Memory B cell (primary cell): ENCODE results near the gene PDYN.

Experiments used
- ATAC-seq: fragments of 150-1000 bp; cut with Tn5 transposase; 2 replicates; pipeline ENCODE4 v1.10.0; 2021; ENCODE audit warnings: low read depth, mild to moderate bottlenecking, moderate library complexity
- DNase-seq, 2 donors: peaks; one replicate each; pipeline ENCODE4 v3.0.0; 2022; ENCODE audit warnings: low spot score in 2 of 2
- H3K27ac Mint-ChIP-seq: one replicate; pipeline ENCODE4 v1.8.0; 2022; ENCODE audit warnings: mild to moderate bottlenecking, moderate library complexity, mixed read lengths
- H3K27me3 Mint-ChIP-seq: one replicate; pipeline ENCODE4 v1.8.0; 2022; ENCODE audit warnings: mixed read lengths
- H3K36me3 Mint-ChIP-seq: one replicate; pipeline ENCODE4 v1.8.0; 2022; ENCODE audit warnings: mild to moderate bottlenecking, mixed read lengths
- H3K4me1 Mint-ChIP-seq: one replicate; pipeline ENCODE4 v1.8.0; 2022; ENCODE audit warnings: mixed read lengths
- H3K4me3 Mint-ChIP-seq: one replicate; pipeline ENCODE4 v1.8.0; 2022; ENCODE audit warnings: mild to moderate bottlenecking, moderate library complexity, mixed read lengths
- H3K9me3 Mint-ChIP-seq: one replicate; pipeline ENCODE4 v1.8.0; 2022; ENCODE audit warnings: mixed read lengths

Gene PDYN

GRCh38 chr20:1975291-1975690 is 18.6 kb downstream of the PDYN start:
- ATAC-seq (no peak), DNase-seq (no peak)
- Mint-ChIP-seq H3K4me1 (peaks cover 4% of the 10 kb centered on the region), H3K36me3 (no peaks in the 10 kb centered on the region), H3K9me3 (no peaks in the 10 kb centered on the region), H3K4me3 (no peak overlapping the region), H3K27ac (no peak overlapping the region), H3K27me3 (peaks cover 16% of the 10 kb centered on the region)

- Mint-ChIP-seq H3K9me3 (no peaks in the 10 kb centered on the region), H3K36me3 (no peaks in the 10 kb centered on the region)
Observed at GRCh38 chr20:1973601-1974440, 20.0 kb downstream of the PDYN start.

GRCh38 chr20:1971893-1972586 is 21.8 kb downstream of the PDYN start:
- no peak overlapping the region for H3K4me3 Mint-ChIP-seq
- peaks cover 4% of the 10 kb centered on the region for H3K4me1 Mint-ChIP-seq
- H3K9me3 Mint-ChIP-seq, result no peaks in the 10 kb centered on the region
- no peak for DNase-seq
- H3K36me3 Mint-ChIP-seq, result no peaks in the 10 kb centered on the region
- H3K27ac Mint-ChIP-seq, result no peak overlapping the region
- ATAC-seq, result no peak
- H3K27me3 Mint-ChIP-seq, result peaks cover 11% of the 10 kb centered on the region

More at GRCh38 chr20:1973601-1974440, 20.0 kb downstream of the PDYN start:
- Mint-ChIP-seq H3K27me3 (peaks cover 16% of the 10 kb centered on the region), H3K27ac (no peak overlapping the region), H3K4me1 (peaks cover 4% of the 10 kb centered on the region), H3K4me3 (no peak overlapping the region)
- DNase-seq (no peak), ATAC-seq (no peak)

- Mint-ChIP-seq H3K4me1 (peaks cover 9% of the 10 kb centered on the region), H3K36me3 (no peaks in the 10 kb centered on the region), H3K9me3 (no peaks in the 10 kb centered on the region), H3K27ac (no peak overlapping the region), H3K27me3 (peaks cover 6% of the 10 kb centered on the region), H3K4me3 (no peak overlapping the region)
- DNase-seq (no peak), ATAC-seq (no peak)
Observed at GRCh38 chr20:1968964-1969363, 24.9 kb downstream of the PDYN start.

GRCh38 chr20:1965520-1966351 is 28.1 kb downstream of the PDYN start:
- DNase-seq, result peak; percentile 82 to 84
- Mint-ChIP-seq H3K9me3 (no peaks in the 10 kb centered on the region), H3K27me3 (peaks cover 1% of the 10 kb centered on the region), H3K4me1 (peaks cover 11% of the 10 kb centered on the region), H3K4me3 (peak overlapping the region; percentile 65), H3K27ac (peak overlapping the region; percentile 39), H3K36me3 (no peaks in the 10 kb centered on the region)
- peak; percentile 95 for ATAC-seq

- Mint-ChIP-seq H3K36me3 (no peaks in the 10 kb centered on the region), H3K4me3 (peak overlapping the region; percentile 65), H3K4me1 (peaks cover 11% of the 10 kb centered on the region), H3K9me3 (peaks cover under 1% of the 10 kb centered on the region), H3K27ac (peak overlapping the region; percentile 39), H3K27me3 (no peaks in the 10 kb centered on the region)
- DNase-seq (no peak), ATAC-seq (peak; percentile 35)
Observed at GRCh38 chr20:1964659-1965405, 29.0 kb downstream of the PDYN start.

- Mint-ChIP-seq H3K9me3 (peaks cover 3% of the 10 kb centered on the region), H3K27me3 (no peaks in the 10 kb centered on the region), H3K4me3 (no peak overlapping the region), H3K36me3 (no peaks in the 10 kb centered on the region), H3K4me1 (peaks cover 11% of the 10 kb centered on the region), H3K27ac (no peak overlapping the region)
- ATAC-seq, result no peak
- DNase-seq, result no peak
Observed at GRCh38 chr20:1964061-1964460, 29.8 kb downstream of the PDYN start.

- Mint-ChIP-seq H3K36me3 (no peaks in the 10 kb centered on the region), H3K9me3 (peaks cover 3% of the 10 kb centered on the region), H3K27me3 (no peaks in the 10 kb centered on the region), H3K4me1 (peaks cover 11% of the 10 kb centered on the region), H3K27ac (no peak overlapping the region), H3K4me3 (no peak overlapping the region)
- no peak for DNase-seq
- ATAC-seq, result no peak
Observed at GRCh38 chr20:1961374-1961773, 32.5 kb downstream of the PDYN start.

GRCh38 chr20:1959156-1959555 is 34.7 kb downstream of the PDYN start:
- DNase-seq (no peak), ATAC-seq (no peak)
- Mint-ChIP-seq H3K36me3 (no peaks in the 10 kb centered on the region), H3K4me1 (peaks cover 10% of the 10 kb centered on the region), H3K27ac (no peak overlapping the region), H3K27me3 (no peaks in the 10 kb centered on the region), H3K4me3 (no peak overlapping the region), H3K9me3 (peaks cover 3% of the 10 kb centered on the region)

GRCh38 chr20:1958426-1958825 is 35.4 kb downstream of the PDYN start:
- H3K4me1 Mint-ChIP-seq, result peaks cover 15% of the 10 kb centered on the region
- H3K9me3 Mint-ChIP-seq, result peaks cover 3% of the 10 kb centered on the region
- no peaks in the 10 kb centered on the region for H3K27me3 Mint-ChIP-seq

GRCh38 chr20:1955217-1955616 is 38.6 kb downstream of the PDYN start:
- H3K4me3 Mint-ChIP-seq, result no peak overlapping the region
- ATAC-seq, result no peak
- H3K4me1 Mint-ChIP-seq, result peaks cover 30% of the 10 kb centered on the region
- no peak for DNase-seq
- H3K9me3 Mint-ChIP-seq, result peaks cover 3% of the 10 kb centered on the region
- H3K36me3 Mint-ChIP-seq, result no peaks in the 10 kb centered on the region
- no peaks in the 10 kb centered on the region for H3K27me3 Mint-ChIP-seq
- H3K27ac Mint-ChIP-seq, result no peak overlapping the region

More at GRCh38 chr20:1958426-1958825, 35.4 kb downstream of the PDYN start:
- H3K36me3 Mint-ChIP-seq, result no peaks in the 10 kb centered on the region
- H3K27ac Mint-ChIP-seq, result no peak overlapping the region
- ATAC-seq (no peak), DNase-seq (no peak)
- no peak overlapping the region for H3K4me3 Mint-ChIP-seq

- Mint-ChIP-seq H3K4me3 (peak overlapping the region; percentile 88), H3K27me3 (no peaks in the 10 kb centered on the region), H3K4me1 (peaks cover 34% of the 10 kb centered on the region), H3K27ac (peak overlapping the region; percentile 98), H3K9me3 (no peaks in the 10 kb centered on the region), H3K36me3 (no peaks in the 10 kb centered on the region)
- DNase-seq, result peak; percentile 29 to 34
- peak; percentile 54 for ATAC-seq
Observed at GRCh38 chr20:1953621-1954020, 40.2 kb downstream of the PDYN start.

- ATAC-seq, result peak; percentile 37
- Mint-ChIP-seq H3K36me3 (no peaks in the 10 kb centered on the region), H3K9me3 (no peaks in the 10 kb centered on the region), H3K27me3 (no peaks in the 10 kb centered on the region), H3K4me3 (peak overlapping the region; percentile 78), H3K4me1 (peaks cover 36% of the 10 kb centered on the region), H3K27ac (peak overlapping the region; percentile 98)
- no peak for DNase-seq
Observed at GRCh38 chr20:1952737-1953530, 40.9 kb downstream of the PDYN start.
